HG03432 (cell line): ENCODE results near the gene TSPYL2.

Experiments
- ATAC-seq: cut with Tn5 transposase; IDR thresholded peaks from one replicate; pipeline ENCODE4 v1.9.1; 2021; ENCODE audit warnings: mild to moderate bottlenecking, moderate library complexity; ENCODE audit not compliant: unreplicated experiment

TSPYL2 gene

GRCh38 chrX:53116101-53116500 is 33.9 kb downstream of the TSPYL2 start:
- ATAC-seq = no peak

- no peak for ATAC-seq
These were observed 39.8 kb downstream of the TSPYL2 start for GRCh38 chrX:53122013-53122412.

DNA sequence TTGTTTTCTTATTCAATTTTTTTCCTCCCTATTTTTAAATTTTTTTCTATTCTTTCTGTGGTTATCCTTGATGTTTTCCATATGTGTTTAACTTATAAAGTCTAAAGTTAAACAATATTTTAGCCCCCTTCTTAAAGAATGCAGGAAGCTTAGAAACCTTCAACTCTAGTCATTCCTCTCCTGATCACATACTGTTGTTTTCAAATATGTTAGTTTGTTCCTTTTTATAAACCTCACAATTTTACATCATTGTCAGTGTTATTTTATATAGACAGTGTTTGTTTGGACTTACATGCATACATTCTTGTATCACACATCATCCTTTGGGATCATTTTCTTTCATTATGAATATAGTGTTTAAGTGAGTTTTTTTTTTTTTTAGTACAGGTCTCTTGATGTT is 43.3 kb downstream of the TSPYL2 start:
- no peak for ATAC-seq

GRCh38 chrX:53126377-53126776 is 44.2 kb downstream of the TSPYL2 start:
- ATAC-seq = no peak

GRCh38 chrX:53128097-53128749 is 46.1 kb downstream of the TSPYL2 start:
- ATAC-seq = no peak

- no peak for ATAC-seq
These were observed 51.2 kb downstream of the TSPYL2 start for GRCh38 chrX:53133400-53133799.

DNA sequence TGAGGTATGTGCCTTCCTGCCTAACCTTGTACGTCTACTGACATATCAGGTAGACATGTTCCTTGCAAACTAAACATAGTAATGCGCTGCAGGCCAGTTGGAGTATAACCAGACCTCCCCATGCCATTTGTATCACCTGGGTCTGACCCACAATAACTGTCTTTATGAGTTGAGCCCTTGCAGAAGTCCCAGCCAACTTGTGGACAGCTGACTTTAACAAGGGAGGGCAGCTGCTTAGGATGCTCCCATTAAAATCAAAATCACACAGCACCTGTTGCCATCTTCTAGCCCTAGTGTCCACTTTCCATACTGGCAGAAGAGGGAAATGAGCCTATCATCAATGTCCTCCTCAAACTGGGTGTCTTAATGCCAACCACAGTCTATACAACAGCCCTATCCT is 53.4 kb downstream of the TSPYL2 start:
- no peak for ATAC-seq
